Lower lobe of right lung (tissue), 2 donors: Measurements from ENCODE around the gene TWNK. TPM values are rescaled to one million over a fixed set of nuclear protein-coding genes. Genes with fewer than 3 reads are reported as not detected.
A peak's percentile ranks its signal among the peaks of the same experiment; 100 is the strongest.

Experiments used
- ATAC-seq, 2 donors: fragments of 200-7000 bp; cut with Tn5 transposase; one replicate each; pipeline ENCODE4 v1.9.1; 2020 to 2022; ENCODE audit warnings: mild to moderate bottlenecking in 2 of 2, moderate library complexity in 2 of 2
- DNase-seq: peaks from one replicate; pipeline ENCODE4 v3.0.0-alpha.2; 2020
- H3K27ac ChIP-seq: fragments of 200-600 bp; one replicate; pipeline ENCODE4 v1.8.0; 2022
- H3K27me3 ChIP-seq: fragments of 200-600 bp; one replicate; pipeline ENCODE4 v1.8.0; 2022; ENCODE audit warnings: low read depth
- H3K36me3 ChIP-seq: fragments of 200-600 bp; one replicate; pipeline ENCODE4 v1.8.0; 2022; ENCODE audit warnings: mild to moderate bottlenecking
- H3K4me1 ChIP-seq: fragments of 200-600 bp; one replicate; pipeline ENCODE4 v1.8.0; 2022
- H3K4me3 ChIP-seq: fragments of 200-600 bp; one replicate; pipeline ENCODE4 v1.8.0; 2022; ENCODE audit warnings: mild to moderate bottlenecking
- H3K9me3 ChIP-seq: fragments of 200-600 bp; one replicate; pipeline ENCODE4 v1.8.0; 2022
- intact Hi-C: fragments of 100-400 bp; cut with DNase I; formaldehyde crosslinking; loops from one replicate; pipeline ENCODE4 v1.11.0; 2022
- total RNA-seq: library from RNA; stranded (reverse); fragmentation: NEBNext Ultra II Directional; extraction: Animal tissue kit (Norgen Biotek cat#: 25700); gene quantifications from one replicate; pipeline ENCODE4 v1.2.1, GENCODE V29; 2021
- TF ChIP-seq, protein P1 (sequence below): fragments of 200-600 bp; IDR thresholded peaks from one replicate; pipeline ENCODE4 v1.8.0; 2022; ENCODE audit warnings: antibody characterized with exemption, mild to moderate bottlenecking
- donor health status: DM: no; HTN: yes; CAD: no; lungs with severe emphysema.

Gene TWNK
- total RNA-seq, 1 donor from 2014 or later = 5.8 TPM

- H3K27me3 ChIP-seq = no peaks in the 10 kb centered on the region
- H3K4me3 ChIP-seq = no peak overlapping the region
- TF ChIP-seq, protein P1, sequence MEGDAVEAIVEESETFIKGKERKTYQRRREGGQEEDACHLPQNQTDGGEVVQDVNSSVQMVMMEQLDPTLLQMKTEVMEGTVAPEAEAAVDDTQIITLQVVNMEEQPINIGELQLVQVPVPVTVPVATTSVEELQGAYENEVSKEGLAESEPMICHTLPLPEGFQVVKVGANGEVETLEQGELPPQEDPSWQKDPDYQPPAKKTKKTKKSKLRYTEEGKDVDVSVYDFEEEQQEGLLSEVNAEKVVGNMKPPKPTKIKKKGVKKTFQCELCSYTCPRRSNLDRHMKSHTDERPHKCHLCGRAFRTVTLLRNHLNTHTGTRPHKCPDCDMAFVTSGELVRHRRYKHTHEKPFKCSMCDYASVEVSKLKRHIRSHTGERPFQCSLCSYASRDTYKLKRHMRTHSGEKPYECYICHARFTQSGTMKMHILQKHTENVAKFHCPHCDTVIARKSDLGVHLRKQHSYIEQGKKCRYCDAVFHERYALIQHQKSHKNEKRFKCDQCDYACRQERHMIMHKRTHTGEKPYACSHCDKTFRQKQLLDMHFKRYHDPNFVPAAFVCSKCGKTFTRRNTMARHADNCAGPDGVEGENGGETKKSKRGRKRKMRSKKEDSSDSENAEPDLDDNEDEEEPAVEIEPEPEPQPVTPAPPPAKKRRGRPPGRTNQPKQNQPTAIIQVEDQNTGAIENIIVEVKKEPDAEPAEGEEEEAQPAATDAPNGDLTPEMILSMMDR = no peak
- ATAC-seq (no peak), DNase-seq (no peak)
- H3K9me3 ChIP-seq = no peaks in the 10 kb centered on the region
- peaks cover 51% of the 10 kb centered on the region for H3K36me3 ChIP-seq
- intact Hi-C loops = no loop called here
- H3K27ac ChIP-seq = peak overlapping the region; percentile 25
- peaks cover 47% of the 10 kb centered on the region for H3K4me1 ChIP-seq
Measured at GRCh38 chr10:101005869-101006567, 18.7 kb downstream of the TWNK start.

- no peak overlapping the region for H3K27ac ChIP-seq
- H3K27me3 ChIP-seq = no peaks in the 10 kb centered on the region
- ATAC-seq (no peak), DNase-seq (no peak)
- no peaks in the 10 kb centered on the region for H3K9me3 ChIP-seq
- TF ChIP-seq, protein P1 = no peak
- intact Hi-C loops = no loop called here
- no peak overlapping the region for H3K4me3 ChIP-seq
- peaks cover 51% of the 10 kb centered on the region for H3K36me3 ChIP-seq
- peaks cover 43% of the 10 kb centered on the region for H3K4me1 ChIP-seq
Measured at GRCh38 chr10:101006593-101007098, 19.3 kb downstream of the TWNK start.

DNA sequence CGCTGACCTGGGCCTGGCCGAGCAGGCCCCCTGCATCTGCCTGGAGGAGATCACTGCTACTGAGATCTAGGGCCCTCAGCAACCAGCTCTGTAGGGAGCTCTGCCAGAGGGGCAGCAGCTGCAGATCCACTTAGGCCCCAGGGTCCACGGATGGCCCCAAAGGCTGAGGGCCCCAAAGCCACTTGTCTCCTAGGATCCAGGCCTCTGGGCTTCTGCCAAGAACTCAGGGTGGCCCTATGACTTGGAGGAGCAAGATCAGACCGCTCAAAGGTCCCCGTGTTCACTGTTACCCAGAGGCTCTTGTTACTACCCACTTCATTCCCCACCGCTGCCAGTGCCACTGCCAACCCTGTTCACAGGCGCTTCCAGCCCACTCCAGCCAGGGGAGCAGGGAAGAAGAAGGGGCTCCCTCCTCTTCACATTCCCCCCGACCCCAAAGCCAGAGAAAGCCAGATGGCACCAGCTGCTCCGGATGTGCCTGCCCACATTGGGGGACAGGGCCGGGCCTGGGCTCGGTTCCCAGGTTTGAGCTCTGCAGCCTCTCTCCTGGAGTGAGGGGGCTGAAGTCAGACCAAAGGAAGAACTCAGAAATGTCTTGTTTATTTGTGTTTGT lies 19.9 kb downstream of the TWNK start:
- intact Hi-C loops = no loop called here
- peak overlapping the region; percentile 46 for H3K27ac ChIP-seq
- H3K4me3 ChIP-seq = no peak overlapping the region
- H3K9me3 ChIP-seq = no peaks in the 10 kb centered on the region
- DNase-seq = no peak
- ATAC-seq = no peak
- peaks cover 51% of the 10 kb centered on the region for H3K36me3 ChIP-seq
- H3K27me3 ChIP-seq = no peaks in the 10 kb centered on the region
- TF ChIP-seq, protein P1 = no peak
- H3K4me1 ChIP-seq = peaks cover 43% of the 10 kb centered on the region

DNA sequence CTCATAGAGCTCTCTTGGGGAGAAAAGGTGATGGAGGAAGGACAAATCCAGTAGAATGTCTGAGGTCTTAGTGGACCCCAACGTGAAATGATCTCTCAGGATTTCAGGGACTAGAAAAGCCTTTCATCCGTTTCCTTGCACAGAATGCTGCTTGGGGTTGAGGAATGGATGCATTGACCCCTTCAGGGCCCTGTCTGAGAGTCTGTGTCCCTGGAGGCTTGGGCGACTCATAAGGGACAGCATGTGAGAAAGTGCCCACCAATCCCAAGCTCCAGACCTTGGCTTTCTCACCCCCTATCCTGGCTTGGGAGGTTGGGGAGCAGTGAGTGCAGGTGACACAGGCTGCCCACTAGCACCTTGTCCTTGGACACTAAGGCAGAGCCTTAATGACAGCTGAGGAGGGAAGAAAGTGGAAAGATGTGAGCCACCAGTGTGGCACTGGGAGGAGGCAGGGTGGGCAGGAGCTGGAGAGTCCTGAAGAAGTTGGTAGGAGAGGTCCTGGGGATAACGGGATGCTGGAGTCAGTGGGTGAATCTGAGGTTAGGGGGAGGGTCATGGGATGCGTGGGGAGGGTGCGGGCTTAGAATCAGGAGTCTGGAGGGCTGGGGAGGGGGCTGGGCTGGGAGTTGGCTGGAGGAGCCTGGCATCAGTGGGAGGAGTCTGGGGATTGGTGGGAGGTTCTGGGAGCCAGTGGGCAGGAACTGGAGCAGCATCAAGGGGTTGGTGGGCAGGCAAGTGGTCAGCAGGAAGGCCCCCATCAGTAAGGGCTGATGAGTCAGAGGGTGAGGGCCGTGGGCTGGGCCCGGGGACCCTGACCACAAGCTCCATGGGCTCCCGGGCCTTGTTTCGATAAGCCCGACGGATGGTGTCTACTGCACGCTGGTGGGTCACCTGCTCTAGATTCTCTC lies 20.8 kb downstream of the TWNK start:
- H3K4me3 ChIP-seq = no peak overlapping the region
- TF ChIP-seq, protein P1 = no peak
- H3K9me3 ChIP-seq = no peaks in the 10 kb centered on the region
- no peak for ATAC-seq
- H3K27me3 ChIP-seq = no peaks in the 10 kb centered on the region
- intact Hi-C loops = no loop called here
- DNase-seq = no peak
- H3K27ac ChIP-seq = no peak overlapping the region
- peaks cover 41% of the 10 kb centered on the region for H3K36me3 ChIP-seq
- peaks cover 43% of the 10 kb centered on the region for H3K4me1 ChIP-seq

DNA sequence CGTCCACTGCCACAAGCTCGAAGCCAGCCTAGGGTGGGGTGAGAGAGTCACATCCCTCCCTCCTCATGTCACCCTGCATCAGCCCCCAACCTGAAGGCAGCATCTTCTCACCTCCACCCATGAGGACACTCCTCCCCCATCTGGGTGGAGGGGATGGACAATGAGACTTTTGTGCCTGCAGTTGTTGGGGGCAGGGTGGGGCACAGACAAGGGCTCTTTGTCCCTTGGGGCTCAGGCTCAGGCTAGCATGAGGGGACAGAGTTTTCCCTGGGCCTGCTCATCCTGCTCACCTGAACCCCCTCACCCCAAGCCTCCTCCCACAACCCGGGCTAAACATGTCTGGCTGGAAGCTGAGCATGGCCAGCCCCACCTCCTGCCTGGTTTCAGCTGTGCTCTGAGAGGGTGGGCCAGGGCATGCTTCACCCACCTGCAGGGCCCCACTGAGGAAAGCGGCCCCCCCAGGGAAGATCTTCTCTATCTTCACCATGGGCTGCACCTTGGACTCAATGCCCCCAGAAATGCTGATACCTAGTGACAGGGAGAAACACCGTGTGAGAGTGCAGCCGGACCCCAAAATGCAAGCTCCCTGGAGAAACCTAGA lies 21.6 kb downstream of the TWNK start:
- peak overlapping the region; percentile 24 for H3K27ac ChIP-seq
- DNase-seq = no peak
- H3K9me3 ChIP-seq = no peaks in the 10 kb centered on the region
- peaks cover 41% of the 10 kb centered on the region for H3K4me1 ChIP-seq
- TF ChIP-seq, protein P1 = no peak
- ATAC-seq = no peak
- no peak overlapping the region for H3K4me3 ChIP-seq
- H3K36me3 ChIP-seq = peaks cover 34% of the 10 kb centered on the region
- intact Hi-C loops = no loop called here
- H3K27me3 ChIP-seq = no peaks in the 10 kb centered on the region
